Measurements from ENCODE around the gene DHX9.

The DHX9 gene

DNA sequence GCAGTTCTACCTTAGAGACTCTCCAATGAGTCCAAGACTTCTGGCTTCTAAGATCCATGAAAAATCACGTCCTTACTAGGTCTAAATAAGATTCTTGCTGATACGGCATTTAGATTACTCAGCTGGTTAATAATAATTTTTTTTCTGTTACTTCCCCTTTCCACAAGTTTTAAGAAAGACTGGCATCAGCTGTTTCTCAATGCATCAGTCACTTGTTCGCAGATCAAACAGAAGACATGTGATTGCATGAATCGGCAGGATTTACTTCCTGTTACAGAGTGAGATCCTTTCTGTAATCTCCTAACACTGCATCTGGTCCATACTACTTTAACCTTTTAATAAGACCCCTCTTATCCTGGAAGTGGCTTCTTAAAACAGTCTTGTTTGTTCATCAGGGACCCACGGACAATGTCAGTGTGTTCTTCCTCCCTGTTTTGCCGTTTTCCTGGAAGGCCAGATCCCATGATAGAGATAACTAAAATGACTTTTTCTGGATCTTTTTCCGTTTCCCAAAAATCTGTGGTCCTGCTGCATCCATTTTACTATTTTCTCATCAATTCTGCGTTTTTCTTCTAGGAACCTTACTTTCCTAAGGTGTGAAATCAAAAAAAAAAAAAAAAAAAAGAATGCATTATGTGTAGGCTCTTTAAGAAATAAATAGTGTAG is 43.5 kb upstream of the DHX9 start:
- no peak for TF ChIP-seq CTCF (IDR thresholded peaks at IDR 0.05)
- H3K79me2 ChIP-seq = no peaks in the 10 kb centered on the region
- H3K27me3 ChIP-seq (ENCODE audit: control insufficient read depth, insufficient read depth, low read length) = no peaks in the 10 kb centered on the region
- H3K9me3 ChIP-seq (ENCODE audit: control insufficient read depth, low read length) = no peaks in the 10 kb centered on the region
- no peaks in the 10 kb centered on the region for H3K36me3 ChIP-seq (ENCODE audit: control insufficient read depth, insufficient read depth, low read length)
- H2AFZ ChIP-seq = no peak overlapping the region
- no peak overlapping the region for H3K4me2 ChIP-seq (ENCODE audit: low read length)
- H3K9ac ChIP-seq = no peak overlapping the region
- H3K4me1 ChIP-seq = no peaks in the 10 kb centered on the region
- H3K27ac ChIP-seq = no peak overlapping the region
- no peak overlapping the region for H3K4me3 ChIP-seq (ENCODE audit: low read depth, low read length)

DNA sequence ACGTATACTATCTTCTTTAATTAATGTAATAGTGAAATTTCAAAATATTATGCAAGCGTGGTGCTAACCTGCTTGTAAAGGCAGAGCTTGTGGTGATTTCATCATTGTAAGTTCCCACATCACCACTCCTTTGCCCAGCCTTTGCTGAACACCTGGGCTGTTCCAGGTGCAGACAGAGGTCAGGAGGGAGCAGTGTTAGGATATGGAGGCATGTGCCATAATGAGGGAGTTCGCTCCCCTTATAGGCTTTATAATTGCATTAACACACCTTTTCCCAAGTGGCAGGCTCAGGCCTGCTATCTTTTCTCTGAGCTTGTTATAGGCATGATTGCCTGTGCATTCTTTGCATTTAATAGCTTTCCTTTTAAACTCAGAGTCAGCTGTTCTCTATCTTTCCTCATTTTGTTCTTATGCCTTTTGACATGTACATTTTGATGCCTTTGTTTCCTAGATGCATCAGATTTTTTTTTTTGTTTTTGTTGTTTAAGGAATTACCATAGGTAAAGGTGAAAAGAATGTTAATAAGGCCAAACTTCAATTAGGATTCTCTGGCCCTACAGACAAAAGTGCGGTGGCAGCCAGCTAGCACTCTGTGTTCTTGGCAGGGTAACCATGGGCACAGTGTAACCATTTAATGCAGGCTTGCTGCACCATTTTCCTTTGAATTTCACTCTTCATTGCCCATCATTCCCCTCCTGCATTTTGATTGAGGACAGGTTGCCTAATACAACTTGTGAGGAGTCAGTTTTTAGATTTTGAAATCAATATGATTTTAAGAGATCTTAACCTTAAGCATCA is 36.9 kb upstream of the DHX9 start:
- Histone ChIP-seq H3K4me3 (ENCODE audit: low read depth, low read length) (no peak overlapping the region), H3K36me3 (ENCODE audit: control insufficient read depth, insufficient read depth, low read length) (no peaks in the 10 kb centered on the region), H3K27ac (no peak overlapping the region), H3K9me3 (ENCODE audit: control insufficient read depth, low read length) (no peaks in the 10 kb centered on the region), H3K27me3 (ENCODE audit: control insufficient read depth, insufficient read depth, low read length) (no peaks in the 10 kb centered on the region), H3K4me2 (ENCODE audit: low read length) (no peak overlapping the region), H3K9ac (no peak overlapping the region), H3K79me2 (no peaks in the 10 kb centered on the region), H3K4me1 (no peaks in the 10 kb centered on the region), H2AFZ (no peak overlapping the region)
- TF ChIP-seq CTCF (IDR thresholded peaks at IDR 0.05) = no peak

GRCh38 chr1:182803846-182804245 is 35.3 kb upstream of the DHX9 start:
- no peak overlapping the region for H3K4me3 ChIP-seq (ENCODE audit: low read depth, low read length)
- no peak for TF ChIP-seq CTCF (IDR thresholded peaks at IDR 0.05)
- no peaks in the 10 kb centered on the region for H3K9me3 ChIP-seq (ENCODE audit: control insufficient read depth, low read length)
- H3K27ac ChIP-seq = no peak overlapping the region
- H3K4me1 ChIP-seq = no peaks in the 10 kb centered on the region
- H3K9ac ChIP-seq = no peak overlapping the region
- H2AFZ ChIP-seq = no peak overlapping the region
- H3K27me3 ChIP-seq (ENCODE audit: control insufficient read depth, insufficient read depth, low read length) = no peaks in the 10 kb centered on the region
- no peaks in the 10 kb centered on the region for H3K79me2 ChIP-seq
- H3K36me3 ChIP-seq (ENCODE audit: control insufficient read depth, insufficient read depth, low read length) = no peaks in the 10 kb centered on the region
- H3K4me2 ChIP-seq (ENCODE audit: low read length) = no peak overlapping the region

DNA sequence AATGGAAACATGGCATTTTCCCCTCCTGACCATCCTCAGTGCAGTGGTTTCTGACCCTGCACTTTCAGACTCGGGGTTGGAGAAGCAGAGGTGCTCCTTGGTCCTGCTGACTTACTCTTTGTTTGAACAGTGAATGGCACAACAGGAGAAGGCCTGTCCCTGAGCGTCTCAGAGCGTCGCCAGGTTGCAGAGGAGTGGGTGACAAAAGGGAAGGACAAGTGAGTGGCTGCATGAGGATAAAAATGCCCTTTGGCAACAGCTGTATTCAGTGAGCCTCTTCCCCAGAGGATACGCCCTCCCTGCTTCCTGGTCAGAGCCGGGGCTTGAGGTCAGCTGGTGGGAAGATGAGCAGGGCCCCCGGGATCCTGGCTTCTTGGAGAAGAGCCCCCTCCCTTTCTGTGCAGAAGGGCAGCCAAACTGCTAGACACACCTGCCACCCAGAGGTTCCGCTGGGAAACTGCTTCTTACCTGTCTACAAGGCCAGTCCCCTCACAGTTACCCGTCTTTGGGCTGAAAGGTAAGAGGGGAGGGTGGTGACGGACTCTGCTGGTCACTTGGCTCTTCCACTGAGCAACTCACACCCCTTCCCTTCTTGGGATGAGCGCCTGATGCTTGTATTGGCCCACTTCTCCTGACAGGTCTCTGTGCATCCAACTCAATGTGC is 33.0 kb upstream of the DHX9 start:
- TF ChIP-seq CTCF (IDR thresholded peaks at IDR 0.05) = no peak
- no peaks in the 10 kb centered on the region for H3K27me3 ChIP-seq (ENCODE audit: control insufficient read depth, insufficient read depth, low read length)
- H3K79me2 ChIP-seq = no peaks in the 10 kb centered on the region
- H3K4me1 ChIP-seq = no peaks in the 10 kb centered on the region
- H3K4me2 ChIP-seq (ENCODE audit: low read length) = no peak overlapping the region
- H3K4me3 ChIP-seq (ENCODE audit: low read depth, low read length) = no peak overlapping the region
- H3K9me3 ChIP-seq (ENCODE audit: control insufficient read depth, low read length) = no peaks in the 10 kb centered on the region
- H2AFZ ChIP-seq = no peak overlapping the region
- H3K9ac ChIP-seq = no peak overlapping the region
- no peaks in the 10 kb centered on the region for H3K36me3 ChIP-seq (ENCODE audit: control insufficient read depth, insufficient read depth, low read length)
- H3K27ac ChIP-seq = no peak overlapping the region
